GM06990 (cell line): ENCODE measurements around the gene THSD7B.

Source experiments
- DNase-seq: peaks from one replicate; pipeline ENCODE4 v3.0.0-alpha.2; 2011; ENCODE audit not compliant: insufficient read length; ENCODE audit errors: extremely low read depth
- H3K27me3 ChIP-seq: replicated peaks from 2 replicates; pipeline ENCODE4 v1.6.0; 2011; ENCODE audit warnings: low read length; ENCODE audit not compliant: control insufficient read depth, insufficient read depth
- H3K36me3 ChIP-seq: 2 replicates; pipeline ENCODE4 v1.5.1; 2011; ENCODE audit warnings: low read length; ENCODE audit not compliant: control insufficient read depth, insufficient read depth
- H3K4me3 ChIP-seq: replicated peaks from 2 replicates; pipeline ENCODE4 v1.5.1; 2011; ENCODE audit warnings: low read depth, mild to moderate bottlenecking, control low read depth, low read length
- CTCF ChIP-seq: IDR thresholded peaks from 2 replicates; pipeline ENCODE4 v1.5.1; 2011; ENCODE audit warnings: low read length, control low read depth, mild to moderate bottlenecking, inconsistent platforms; ENCODE audit not compliant: insufficient read depth, poor library complexity, severe bottlenecking

The THSD7B gene

GRCh38 chr2:136787970-136788369 lies 22.6 kb downstream of the THSD7B start:
- DNase-seq, result no peak
- no peak overlapping the region for H3K4me3 ChIP-seq
- no peak for TF ChIP-seq CTCF
- no peaks in the 10 kb centered on the region for H3K27me3 ChIP-seq
- H3K36me3 ChIP-seq, result no peaks in the 10 kb centered on the region

GRCh38 chr2:136796339-136796738 lies 31.0 kb downstream of the THSD7B start:
- Histone ChIP-seq H3K27me3 (no peaks in the 10 kb centered on the region), H3K36me3 (no peaks in the 10 kb centered on the region), H3K4me3 (no peak overlapping the region)
- DNase-seq, result no peak
- peak; percentile 21 for TF ChIP-seq CTCF

GRCh38 chr2:136798766-136799165 lies 33.4 kb downstream of the THSD7B start:
- no peak for DNase-seq

GRCh38 chr2:136801661-136802060 lies 36.3 kb downstream of the THSD7B start:
- no peaks in the 10 kb centered on the region for H3K27me3 ChIP-seq
- no peak for TF ChIP-seq CTCF
- no peaks in the 10 kb centered on the region for H3K36me3 ChIP-seq
- DNase-seq, result no peak
- H3K4me3 ChIP-seq, result no peak overlapping the region

More at GRCh38 chr2:136798766-136799165, 33.4 kb downstream of the THSD7B start:
- Histone ChIP-seq H3K4me3 (no peak overlapping the region), H3K36me3 (no peaks in the 10 kb centered on the region), H3K27me3 (no peaks in the 10 kb centered on the region)
- TF ChIP-seq CTCF, result no peak

- TF ChIP-seq CTCF, result no peak
- Histone ChIP-seq H3K27me3 (no peaks in the 10 kb centered on the region), H3K4me3 (no peak overlapping the region), H3K36me3 (no peaks in the 10 kb centered on the region)
- DNase-seq, result no peak
Measured at GRCh38 chr2:136809998-136810397, 44.7 kb downstream of the THSD7B start.

GRCh38 chr2:136818839-136819238 lies 53.5 kb downstream of the THSD7B start:
- no peaks in the 10 kb centered on the region for H3K36me3 ChIP-seq
- no peak overlapping the region for H3K4me3 ChIP-seq
- no peak for DNase-seq

More at GRCh38 chr2:136818839-136819238, 53.5 kb downstream of the THSD7B start:
- TF ChIP-seq CTCF, result no peak
- no peaks in the 10 kb centered on the region for H3K27me3 ChIP-seq
